Lower leg skin (tissue), 3 donors: ENCODE measurements around the gene RFC4.

ENCODE experiments used
- POLR2A ChIP-seq, 2 donors: fragments of 450-650 bp; IDR thresholded peaks; one replicate each; pipeline ENCODE4 v1.6.1; 2016 to 2017; ENCODE audit warnings: antibody characterized with exemption in 2 of 2, mild to moderate bottlenecking in 1 of 2, moderate library complexity in 1 of 2
- TF ChIP-seq, protein P1 (sequence below), 3 donors: fragments of 450-650 bp; IDR thresholded peaks; one replicate each; pipeline ENCODE4 v1.5.1; 2016; ENCODE audit warnings: antibody characterized with exemption in 3 of 3, mild to moderate bottlenecking in 3 of 3, moderate library complexity in 2 of 3

DNA sequence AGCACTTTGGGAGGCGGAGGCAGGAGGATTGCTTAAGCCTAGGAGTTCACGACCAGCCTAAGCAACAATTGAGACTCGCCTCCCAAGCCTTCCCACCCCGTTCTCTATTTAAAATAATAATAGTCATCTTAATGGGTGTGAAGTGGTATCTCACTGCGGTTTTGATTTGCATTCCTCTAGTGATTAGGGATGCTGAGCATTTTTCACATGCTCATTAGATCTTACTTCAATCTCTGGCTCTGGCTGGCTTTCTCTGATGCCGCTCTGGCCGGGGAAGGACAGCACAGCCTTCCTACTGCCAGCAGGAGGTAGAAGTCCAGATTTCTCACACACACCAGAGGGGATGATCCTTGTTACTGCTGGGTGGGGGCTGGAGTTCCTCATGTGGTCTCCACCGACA, 30.3 kb downstream of the RFC4 start:
- no peak for TF ChIP-seq POLR2A (IDR thresholded peaks at IDR 0.05)
- TF ChIP-seq, protein P1, sequence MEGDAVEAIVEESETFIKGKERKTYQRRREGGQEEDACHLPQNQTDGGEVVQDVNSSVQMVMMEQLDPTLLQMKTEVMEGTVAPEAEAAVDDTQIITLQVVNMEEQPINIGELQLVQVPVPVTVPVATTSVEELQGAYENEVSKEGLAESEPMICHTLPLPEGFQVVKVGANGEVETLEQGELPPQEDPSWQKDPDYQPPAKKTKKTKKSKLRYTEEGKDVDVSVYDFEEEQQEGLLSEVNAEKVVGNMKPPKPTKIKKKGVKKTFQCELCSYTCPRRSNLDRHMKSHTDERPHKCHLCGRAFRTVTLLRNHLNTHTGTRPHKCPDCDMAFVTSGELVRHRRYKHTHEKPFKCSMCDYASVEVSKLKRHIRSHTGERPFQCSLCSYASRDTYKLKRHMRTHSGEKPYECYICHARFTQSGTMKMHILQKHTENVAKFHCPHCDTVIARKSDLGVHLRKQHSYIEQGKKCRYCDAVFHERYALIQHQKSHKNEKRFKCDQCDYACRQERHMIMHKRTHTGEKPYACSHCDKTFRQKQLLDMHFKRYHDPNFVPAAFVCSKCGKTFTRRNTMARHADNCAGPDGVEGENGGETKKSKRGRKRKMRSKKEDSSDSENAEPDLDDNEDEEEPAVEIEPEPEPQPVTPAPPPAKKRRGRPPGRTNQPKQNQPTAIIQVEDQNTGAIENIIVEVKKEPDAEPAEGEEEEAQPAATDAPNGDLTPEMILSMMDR (IDR thresholded peaks at IDR 0.05), result no peak
